Keratinocyte (primary cell): ENCODE data around the gene IRGC. TPM values are rescaled to one million over a fixed set of nuclear protein-coding genes. Genes with fewer than 3 reads are reported as not detected.

ENCODE experiments used
- DNase-seq: peaks from one replicate; pipeline ENCODE4 v3.0.0-alpha.2; 2011; ENCODE audit warnings: low read depth, missing footprints, low spot score
- FAIRE-seq: peaks from 2 replicates; lab custom pipeline; 2011; peaks lifted over from hg19 to GRCh38; lab: Jason Lieb, UNC
- H2AFZ ChIP-seq: 2 replicates; pipeline ENCODE4 v1.6.0; 2012; ENCODE audit warnings: low read length, control low read depth, inconsistent platforms; ENCODE audit not compliant: control insufficient read depth
- H3K27ac ChIP-seq: 2 replicates; pipeline ENCODE4 v1.5.1; 2011; ENCODE audit warnings: low read length; ENCODE audit not compliant: control insufficient read depth, insufficient read depth
- H3K27me3 ChIP-seq: 3 replicates; pipeline ENCODE4 v1.6.0; 2011; ENCODE audit warnings: low read length; ENCODE audit not compliant: control insufficient read depth, insufficient read depth; ENCODE audit errors: extremely low read depth
- H3K36me3 ChIP-seq, 2 experiments: 2 replicates in 1 of 2; 3 replicates in 1 of 2; pipeline ENCODE4 v1.5.1; 2011; ENCODE audit warnings: low read length in 2 of 2, mild to moderate bottlenecking in 1 of 2; ENCODE audit not compliant: control insufficient read depth in 2 of 2, insufficient read depth in 2 of 2; ENCODE audit errors: extremely low read depth in 1 of 2
- H3K4me1 ChIP-seq: 3 replicates; pipeline ENCODE4 v1.5.1; 2011; ENCODE audit warnings: low read length; ENCODE audit not compliant: control insufficient read depth, insufficient read depth; ENCODE audit errors: extremely low read depth
- H3K4me2 ChIP-seq: 3 replicates; pipeline ENCODE4 v1.6.0; 2011; ENCODE audit warnings: low read depth, low read length; ENCODE audit not compliant: control insufficient read depth, insufficient read depth; ENCODE audit errors: extremely low read depth
- H3K4me3 ChIP-seq, 3 experiments: fragments of 200-600 bp in 1 of 3; sonication (generic) in 1 of 3; 2 replicates in 2 of 3; 3 replicates in 1 of 3; pipeline ENCODE4 v1.5.1; 2011 to 2016; ENCODE audit warnings: low read length in 3 of 3, mild to moderate bottlenecking in 3 of 3, control low read depth in 2 of 3, inconsistent platforms in 1 of 3, low read depth in 1 of 3, mixed read lengths in 1 of 3, mixed run types in 1 of 3, moderate library complexity in 1 of 3; ENCODE audit not compliant: control insufficient read depth in 2 of 3, insufficient read depth in 2 of 3; ENCODE audit errors: extremely low read depth in 1 of 3
- H3K79me2 ChIP-seq: 2 replicates; pipeline ENCODE4 v1.6.0; 2012; ENCODE audit warnings: low read length; ENCODE audit not compliant: control insufficient read depth, insufficient read depth
- H3K9ac ChIP-seq: 3 replicates; pipeline ENCODE4 v1.6.0; 2011; ENCODE audit warnings: low read length; ENCODE audit not compliant: control insufficient read depth, insufficient read depth; ENCODE audit errors: extremely low read depth
- H3K9me1 ChIP-seq: 3 replicates; pipeline ENCODE4 v1.6.0; 2011; ENCODE audit warnings: low read length; ENCODE audit not compliant: control insufficient read depth, insufficient read depth; ENCODE audit errors: extremely low read depth
- H3K9me3 ChIP-seq: 2 replicates; pipeline ENCODE4 v1.5.1; 2012; ENCODE audit warnings: low read depth, low read length; ENCODE audit not compliant: control insufficient read depth
- H4K20me1 ChIP-seq: 3 replicates; pipeline ENCODE4 v1.6.0; 2011; ENCODE audit warnings: low read length; ENCODE audit not compliant: control insufficient read depth, insufficient read depth; ENCODE audit errors: extremely low read depth
- EZH2 ChIP-seq: IDR thresholded peaks from one replicate; pipeline ENCODE4 v1.6.1; 2012; ENCODE audit warnings: inconsistent platforms, mild to moderate bottlenecking, low read length, moderate library complexity
- dilution Hi-C: fragments of 300-500 bp; cut with MboI; formaldehyde crosslinking; loops from one replicate; pipeline ENCODE4 v1.7.0; 2020; ENCODE audit warnings: low sequenced_read_pairs; ENCODE audit not compliant: extremely low pct_ligation_motif_present
- polyA plus RNA-seq, 5 experiments: library from polyadenylated mRNA; depleted of rRNA in 3 of 5; stranded (reverse) in 3 of 5; stranded (forward) in 1 of 5; unstranded in 1 of 5; fragments of >200 nt; gene quantifications; 1 replicate in 1 of 5; 2 replicates in 3 of 5; 3 replicates in 1 of 5; pipeline versions ENCODE4 v1.2.1 to v1.2.3, GENCODE V29; 2011 to 2012; ENCODE audit warnings: missing spikeins in 2 of 5, low read depth in 1 of 5, low replicate concordance in 1 of 5
- TF ChIP-seq, protein P1 (sequence below), 3 experiments: IDR thresholded peaks in 1 of 3; conservative IDR thresholded peaks in 1 of 3; optimal IDR thresholded peaks in 1 of 3; 2 replicates in 2 of 3; 3 replicates in 1 of 3; pipeline versions ENCODE3 to v1.5.1; 2011; ENCODE audit warnings: low read length in 3 of 3, mild to moderate bottlenecking in 3 of 3, moderate library complexity in 2 of 3, control low read depth in 1 of 3, inconsistent platforms in 1 of 3; ENCODE audit not compliant: insufficient read depth in 2 of 3; ENCODE audit errors: extremely low read depth in 1 of 3

Gene IRGC
- polyA plus RNA-seq, 1 donor (not counting 4 experiments of a cell fraction or from before 2014, with no cell fraction given): not detected

DNA sequence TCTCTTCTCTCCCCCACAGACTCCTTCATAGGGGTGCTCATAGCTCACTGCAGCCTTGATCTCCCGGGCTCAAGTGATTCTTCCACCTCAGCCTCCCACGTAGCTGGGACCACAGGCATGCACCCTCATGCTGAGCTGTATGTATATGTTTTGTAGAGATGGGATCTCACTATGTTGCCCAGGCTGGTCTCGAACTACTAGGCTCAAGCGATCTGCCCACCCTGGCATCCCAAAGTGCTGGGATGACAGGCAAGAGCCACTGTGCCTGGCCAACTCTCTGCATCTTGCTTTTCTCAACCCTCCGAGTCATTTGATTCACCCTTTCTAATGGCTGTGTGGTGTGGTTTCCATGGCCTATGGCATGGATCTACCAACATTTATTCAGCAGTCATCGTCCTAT is 10.1 kb upstream of the IRGC start:
- peaks cover 3% of the 10 kb centered on the region for H3K9me3 ChIP-seq
- H3K79me2 ChIP-seq: no peaks in the 10 kb centered on the region
- H3K9ac ChIP-seq: no peak overlapping the region
- dilution Hi-C loops: no loop called here
- no peak overlapping the region for H3K4me2 ChIP-seq
- FAIRE-seq (no peak), DNase-seq (no peak)
- H3K36me3 ChIP-seq: no peaks in the 10 kb centered on the region
- H3K4me1 ChIP-seq: peaks cover 2% of the 10 kb centered on the region
- H3K27me3 ChIP-seq: no peaks in the 10 kb centered on the region
- no peaks in the 10 kb centered on the region for H4K20me1 ChIP-seq
- no peak overlapping the region for H2AFZ ChIP-seq
- no peaks in the 10 kb centered on the region for H3K9me1 ChIP-seq
- no peak overlapping the region for H3K27ac ChIP-seq
- no peak for TF ChIP-seq EZH2
- TF ChIP-seq, protein P1, sequence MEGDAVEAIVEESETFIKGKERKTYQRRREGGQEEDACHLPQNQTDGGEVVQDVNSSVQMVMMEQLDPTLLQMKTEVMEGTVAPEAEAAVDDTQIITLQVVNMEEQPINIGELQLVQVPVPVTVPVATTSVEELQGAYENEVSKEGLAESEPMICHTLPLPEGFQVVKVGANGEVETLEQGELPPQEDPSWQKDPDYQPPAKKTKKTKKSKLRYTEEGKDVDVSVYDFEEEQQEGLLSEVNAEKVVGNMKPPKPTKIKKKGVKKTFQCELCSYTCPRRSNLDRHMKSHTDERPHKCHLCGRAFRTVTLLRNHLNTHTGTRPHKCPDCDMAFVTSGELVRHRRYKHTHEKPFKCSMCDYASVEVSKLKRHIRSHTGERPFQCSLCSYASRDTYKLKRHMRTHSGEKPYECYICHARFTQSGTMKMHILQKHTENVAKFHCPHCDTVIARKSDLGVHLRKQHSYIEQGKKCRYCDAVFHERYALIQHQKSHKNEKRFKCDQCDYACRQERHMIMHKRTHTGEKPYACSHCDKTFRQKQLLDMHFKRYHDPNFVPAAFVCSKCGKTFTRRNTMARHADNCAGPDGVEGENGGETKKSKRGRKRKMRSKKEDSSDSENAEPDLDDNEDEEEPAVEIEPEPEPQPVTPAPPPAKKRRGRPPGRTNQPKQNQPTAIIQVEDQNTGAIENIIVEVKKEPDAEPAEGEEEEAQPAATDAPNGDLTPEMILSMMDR (optimal IDR thresholded peaks at IDR 0.05 in 1 of 3, IDR thresholded peaks at IDR 0.05 in 1 of 3, conservative IDR thresholded peaks at IDR 0.05 in 1 of 3; ENCODE audit: extremely low read depth in 1 of 3, insufficient read depth in 2 of 3, low read length in 3 of 3): no peak
- no peak overlapping the region for H3K4me3 ChIP-seq

DNA sequence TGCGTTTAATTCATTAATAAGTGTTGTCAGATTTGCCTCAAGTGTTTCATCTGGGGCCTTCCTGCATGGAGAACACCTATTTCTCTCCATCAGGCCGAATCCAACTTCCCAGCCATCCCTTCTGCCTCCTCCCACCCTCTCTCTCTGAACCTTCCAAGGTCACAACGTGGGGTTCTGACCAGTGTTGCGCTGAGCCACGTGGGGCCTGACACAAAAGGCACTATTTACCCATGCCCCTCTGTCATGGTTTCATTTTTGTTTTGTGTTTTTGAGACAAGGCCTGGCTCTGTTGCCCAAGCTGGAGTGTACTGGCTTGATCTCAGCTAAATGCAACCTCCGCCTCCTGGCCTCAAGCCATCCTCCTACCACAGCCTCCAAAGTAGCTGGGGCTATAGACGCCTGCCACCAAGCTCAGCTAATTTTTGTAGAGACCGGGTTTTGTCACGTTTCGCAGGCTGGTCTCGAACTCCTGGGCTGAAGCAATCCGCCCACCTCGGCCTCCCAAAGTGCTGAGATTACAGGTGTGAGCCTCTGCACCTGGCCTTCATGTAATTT is 8.6 kb upstream of the IRGC start:
- Histone ChIP-seq H3K27ac (no peak overlapping the region), H3K27me3 (no peaks in the 10 kb centered on the region), H3K4me1 (no peaks in the 10 kb centered on the region), H3K36me3 (no peaks in the 10 kb centered on the region), H3K9ac (no peak overlapping the region), H2AFZ (no peak overlapping the region), H3K4me2 (no peak overlapping the region), H4K20me1 (no peaks in the 10 kb centered on the region), H3K4me3 (no peak overlapping the region), H3K9me1 (no peaks in the 10 kb centered on the region), H3K9me3 (peaks cover 3% of the 10 kb centered on the region), H3K79me2 (no peaks in the 10 kb centered on the region)
- dilution Hi-C loops: no loop called here
- FAIRE-seq: no peak
- DNase-seq: no peak
- TF ChIP-seq EZH2: no peak
- TF ChIP-seq, protein P1 (optimal IDR thresholded peaks at IDR 0.05 in 1 of 3, IDR thresholded peaks at IDR 0.05 in 1 of 3, conservative IDR thresholded peaks at IDR 0.05 in 1 of 3; ENCODE audit: extremely low read depth in 1 of 3, insufficient read depth in 2 of 3, low read length in 3 of 3): no peak
